ENCODE results near the gene TBX20. TPM values are rescaled to one million over a fixed set of nuclear protein-coding genes. Genes with fewer than 3 reads are reported as not detected.
"Not testable (repeated sequence)": the region's sequence is repeated elsewhere in the genome, so short reads cannot be mapped to it uniquely, and the experiment has no call there.

Gene TBX20
- total RNA-seq, 1 experiment from 2014 or later = 2.5 TPM

- DNase-seq (ENCODE audit: low read depth, low spot score); in situ Hi-C loops (cut with HindIII; ENCODE audit: low pct_unique_long_range_greater_than_20kb, low sequenced_read_pairs): not testable (repeated sequence)
Measured at GRCh38 chr7:35238456-35238855, 15.4 kb downstream of the TBX20 start.

- in situ Hi-C loops (cut with HindIII; ENCODE audit: low pct_unique_long_range_greater_than_20kb, low sequenced_read_pairs) = no loop called here
- DNase-seq (ENCODE audit: low read depth, low spot score) = no peak
Measured at GRCh38 chr7:35232994-35233393, 20.9 kb downstream of the TBX20 start.

- in situ Hi-C loops (cut with HindIII; ENCODE audit: low pct_unique_long_range_greater_than_20kb, low sequenced_read_pairs); DNase-seq (ENCODE audit: low read depth, low spot score): not testable (repeated sequence)
Measured at GRCh38 chr7:35231221-35231620, 22.7 kb downstream of the TBX20 start.

- in situ Hi-C loops (cut with HindIII; ENCODE audit: low pct_unique_long_range_greater_than_20kb, low sequenced_read_pairs); DNase-seq (ENCODE audit: low read depth, low spot score): not testable (repeated sequence)
Measured at GRCh38 chr7:35229116-35229780, 24.7 kb downstream of the TBX20 start.

- DNase-seq (ENCODE audit: low read depth, low spot score); in situ Hi-C loops (cut with HindIII; ENCODE audit: low pct_unique_long_range_greater_than_20kb, low sequenced_read_pairs): not testable (repeated sequence)
Measured at GRCh38 chr7:35228496-35229051, 25.3 kb downstream of the TBX20 start.

GRCh38 chr7:35227438-35227837, 26.5 kb downstream of the TBX20 start:
- DNase-seq (ENCODE audit: low read depth, low spot score); in situ Hi-C loops (cut with HindIII; ENCODE audit: low pct_unique_long_range_greater_than_20kb, low sequenced_read_pairs): not testable (repeated sequence)

GRCh38 chr7:35222445-35222844, 31.5 kb downstream of the TBX20 start:
- in situ Hi-C loops (cut with HindIII; ENCODE audit: low pct_unique_long_range_greater_than_20kb, low sequenced_read_pairs); DNase-seq (ENCODE audit: low read depth, low spot score): not testable (repeated sequence)

- DNase-seq (ENCODE audit: low read depth, low spot score); in situ Hi-C loops (cut with HindIII; ENCODE audit: low pct_unique_long_range_greater_than_20kb, low sequenced_read_pairs): not testable (repeated sequence)
Measured at GRCh38 chr7:35220176-35220575, 33.7 kb downstream of the TBX20 start.

- DNase-seq (ENCODE audit: low read depth, low spot score); in situ Hi-C loops (cut with HindIII; ENCODE audit: low pct_unique_long_range_greater_than_20kb, low sequenced_read_pairs): not testable (repeated sequence)
Measured at GRCh38 chr7:35216033-35216432, 37.9 kb downstream of the TBX20 start.

GRCh38 chr7:35215063-35215462, 38.8 kb downstream of the TBX20 start:
- DNase-seq (ENCODE audit: low read depth, low spot score); in situ Hi-C loops (cut with HindIII; ENCODE audit: low pct_unique_long_range_greater_than_20kb, low sequenced_read_pairs): not testable (repeated sequence)

- in situ Hi-C loops (cut with HindIII; ENCODE audit: low pct_unique_long_range_greater_than_20kb, low sequenced_read_pairs) = not testable (repeated sequence)
Measured at GRCh38 chr7:35206924-35207323, 47.0 kb downstream of the TBX20 start.

GRCh38 chr7:35204850-35205249, 49.0 kb downstream of the TBX20 start:
- DNase-seq (ENCODE audit: low read depth, low spot score); in situ Hi-C loops (cut with HindIII; ENCODE audit: low pct_unique_long_range_greater_than_20kb, low sequenced_read_pairs): not testable (repeated sequence)

More at GRCh38 chr7:35206924-35207323, 47.0 kb downstream of the TBX20 start:
- DNase-seq (ENCODE audit: low read depth, low spot score) = not testable (repeated sequence)

- in situ Hi-C loops (cut with HindIII; ENCODE audit: low pct_unique_long_range_greater_than_20kb, low sequenced_read_pairs); DNase-seq (ENCODE audit: low read depth, low spot score): not testable (repeated sequence)
Measured at GRCh38 chr7:35204031-35204430, 49.9 kb downstream of the TBX20 start.

- DNase-seq (ENCODE audit: low read depth, low spot score); in situ Hi-C loops (cut with HindIII; ENCODE audit: low pct_unique_long_range_greater_than_20kb, low sequenced_read_pairs): not testable (repeated sequence)
Measured at GRCh38 chr7:35202353-35202752, 51.5 kb downstream of the TBX20 start.

- in situ Hi-C loops (cut with HindIII; ENCODE audit: low pct_unique_long_range_greater_than_20kb, low sequenced_read_pairs) = not testable (repeated sequence)
Measured at GRCh38 chr7:35200170-35200569, 53.7 kb downstream of the TBX20 start.

GRCh38 chr7:35198370-35199140, 55.3 kb downstream of the TBX20 start:
- in situ Hi-C loops (cut with HindIII; ENCODE audit: low pct_unique_long_range_greater_than_20kb, low sequenced_read_pairs); DNase-seq (ENCODE audit: low read depth, low spot score): not testable (repeated sequence)

More at GRCh38 chr7:35200170-35200569, 53.7 kb downstream of the TBX20 start:
- DNase-seq (ENCODE audit: low read depth, low spot score) = not testable (repeated sequence)

GRCh38 chr7:35191571-35191970, 62.3 kb downstream of the TBX20 start:
- DNase-seq (ENCODE audit: low read depth, low spot score); in situ Hi-C loops (cut with HindIII; ENCODE audit: low pct_unique_long_range_greater_than_20kb, low sequenced_read_pairs): not testable (repeated sequence)

GRCh38 chr7:35190146-35190773, 63.6 kb downstream of the TBX20 start:
- in situ Hi-C loops (cut with HindIII; ENCODE audit: low pct_unique_long_range_greater_than_20kb, low sequenced_read_pairs); DNase-seq (ENCODE audit: low read depth, low spot score): not testable (repeated sequence)
